GM23338 (cell line): ENCODE results near the gene HSF2BP. TPM values are rescaled to one million over a fixed set of nuclear protein-coding genes. Genes with fewer than 3 reads are reported as not detected.

Experiments
- ATAC-seq: fragments of 200-7000 bp; cut with Tn5 transposase; 3 replicates; pipeline ENCODE4 v1.9.1; 2020
- DNase-seq: peaks from one replicate; pipeline ENCODE4 v3.0.0-alpha.2; 2015; ENCODE audit warnings: low spot score
- H2AFZ ChIP-seq: fragments of 200-600 bp; sonication (generic); 2 replicates; pipeline ENCODE4 v1.8.0; 2016; ENCODE audit warnings: antibody characterized with exemption, mild to moderate bottlenecking, moderate library complexity
- H3F3A ChIP-seq: fragments of 200-600 bp; sonication (generic); replicated peaks from 2 replicates; pipeline ENCODE4 v1.8.0; 2017; ENCODE audit warnings: antibody characterized with exemption, mixed run types, low read depth
- H3K27ac ChIP-seq: fragments of 200-600 bp; sonication (generic); 2 replicates; pipeline ENCODE4 v1.6.1; 2016; ENCODE audit warnings: low read depth
- H3K27me3 ChIP-seq: fragments of 200-600 bp; sonication (generic); 2 replicates; pipeline ENCODE4 v1.8.0; 2016; ENCODE audit warnings: mild to moderate bottlenecking, mixed run types, moderate library complexity; ENCODE audit not compliant: insufficient read depth
- H3K36me3 ChIP-seq: fragments of 200-600 bp; sonication (generic); 2 replicates; pipeline ENCODE4 v1.8.0; 2016; ENCODE audit warnings: mild to moderate bottlenecking; ENCODE audit not compliant: insufficient read depth
- H3K4me1 ChIP-seq: fragments of 200-600 bp; sonication (generic); 2 replicates; pipeline ENCODE4 v1.8.0; 2016; ENCODE audit warnings: mild to moderate bottlenecking, moderate library complexity; ENCODE audit not compliant: insufficient read depth
- H3K4me2 ChIP-seq: fragments of 200-600 bp; sonication (generic); 2 replicates; pipeline ENCODE4 v1.7.1; 2017; ENCODE audit warnings: mixed run types
- H3K4me3 ChIP-seq: fragments of 200-600 bp; sonication (generic); 2 replicates; pipeline ENCODE4 v1.6.1; 2016; ENCODE audit warnings: mixed run types
- H3K79me2 ChIP-seq: fragments of 200-600 bp; sonication (generic); replicated peaks from 2 replicates; pipeline ENCODE4 v1.8.0; 2017; ENCODE audit warnings: mild to moderate bottlenecking; ENCODE audit not compliant: insufficient read depth
- H3K9me2 ChIP-seq: fragments of 200-600 bp; sonication (generic); 2 replicates; pipeline ENCODE4 v1.8.0; 2017; ENCODE audit not compliant: insufficient read depth
- H4K20me1 ChIP-seq: fragments of 200-600 bp; sonication (generic); replicated peaks from 2 replicates; pipeline ENCODE4 v1.8.0; 2017; ENCODE audit warnings: mild to moderate bottlenecking; ENCODE audit not compliant: insufficient read depth
- H3K27ac Mint-ChIP-seq: 2 replicates; pipeline ENCODE4 v1.8.0; 2020; ENCODE audit warnings: inconsistent platforms, mild to moderate bottlenecking, moderate library complexity, mixed read lengths
- H3K27me3 Mint-ChIP-seq: 3 replicates; pipeline ENCODE4 v1.8.0; 2022; ENCODE audit warnings: low read depth, mild to moderate bottlenecking, moderate library complexity, mixed read lengths, inconsistent platforms; ENCODE audit not compliant: insufficient read depth, poor library complexity
- H3K36me3 Mint-ChIP-seq: 3 replicates; pipeline ENCODE4 v1.8.0; 2021; ENCODE audit warnings: low read depth, mild to moderate bottlenecking, inconsistent platforms, moderate library complexity, mixed read lengths
- H3K4me1 Mint-ChIP-seq: 3 replicates; pipeline ENCODE4 v1.8.0; 2020; ENCODE audit warnings: mild to moderate bottlenecking, inconsistent platforms, mixed read lengths
- H3K4me3 Mint-ChIP-seq: 3 replicates; pipeline ENCODE4 v1.8.0; 2021; ENCODE audit warnings: moderate library complexity, mild to moderate bottlenecking, inconsistent platforms, mixed read lengths
- H3K9me3 Mint-ChIP-seq: 3 replicates; pipeline ENCODE4 v1.8.0; 2020; ENCODE audit warnings: moderate library complexity, mild to moderate bottlenecking, inconsistent platforms, mixed read lengths
- CREB1 ChIP-seq: fragments of 250-450 bp; sonication (Bioruptor Pico); IDR thresholded peaks from 2 replicates; pipeline ENCODE4 v1.5.0; 2020; ENCODE audit warnings: low read depth, mild to moderate bottlenecking, moderate library complexity
- CTCF ChIP-seq, 2 experiments: fragments of 200-600 bp in 1 of 2; sonication (generic) in 1 of 2; conservative IDR thresholded peaks; 2 replicates each; pipeline versions ENCODE4 v1.5.1 to v1.6.1; 2016 to 2017; ENCODE audit warnings: antibody characterized with exemption in 2 of 2, low read depth in 2 of 2, mild to moderate bottlenecking in 2 of 2, moderate library complexity in 1 of 2
- ETS1 ChIP-seq: IDR thresholded peaks from 2 replicates; pipeline ENCODE4 v1.6.1; 2016; ENCODE audit warnings: antibody characterized with exemption
- POLR2AphosphoS5 ChIP-seq: IDR thresholded peaks from 2 replicates; pipeline ENCODE4 v1.6.1; 2016; ENCODE audit warnings: antibody characterized with exemption, low read depth
- REST ChIP-seq: IDR thresholded peaks from one replicate; pipeline ENCODE4 v1.6.1; 2018; ENCODE audit warnings: antibody characterized with exemption; ENCODE audit not compliant: unreplicated experiment
- ZNF114 ChIP-seq: fragments of 250-450 bp; sonication (Bioruptor Pico); IDR thresholded peaks from 2 replicates; pipeline ENCODE4 v1.5.0; 2020; ENCODE audit warnings: mild to moderate bottlenecking, moderate library complexity
- ZNF331 ChIP-seq: fragments of 250-450 bp; sonication (Bioruptor Pico); IDR thresholded peaks from 2 replicates; pipeline ENCODE4 v1.5.0; 2020; ENCODE audit warnings: low read depth, mild to moderate bottlenecking, moderate library complexity
- ZNF462 ChIP-seq: fragments of 250-450 bp; sonication (Bioruptor Pico); IDR thresholded peaks from 2 replicates; pipeline ENCODE4 v1.5.0; 2020; ENCODE audit warnings: mild to moderate bottlenecking, moderate library complexity
- polyA plus RNA-seq: library from polyadenylated mRNA; unstranded; fragments of >200 nt; fragmentation: Nextera tagmentation; extraction: Ambion mirVana; gene quantifications from 2 replicates; pipeline ENCODE4 v1.2.1, GENCODE V29; 2016
- total RNA-seq: library from RNA; depleted of rRNA; stranded (reverse); fragments of >200 nt; shearing (Covaris generic); gene quantifications from 2 replicates; pipeline ENCODE4 v1.2.3, GENCODE V29; 2014

HSF2BP gene
- total and polyA plus RNA-seq, 2 experiments from 2014 or later = 0.78 to 2.0 TPM

- H3K4me2 ChIP-seq = no peak overlapping the region
- H3K27me3 ChIP-seq = no peaks in the 10 kb centered on the region
- H3K4me3 ChIP-seq = no peak overlapping the region
- H3K4me1 ChIP-seq = no peaks in the 10 kb centered on the region
- no peak for DNase-seq
- TF ChIP-seq ZNF114 (CRISPR knock-in tag) (no peak), REST (no peak)
- peaks cover 15% of the 10 kb centered on the region for H3K36me3 ChIP-seq
- no peaks in the 10 kb centered on the region for H3K4me1 Mint-ChIP-seq
- H3K9me2 ChIP-seq = no peaks in the 10 kb centered on the region
- peaks cover 4% of the 10 kb centered on the region for H4K20me1 ChIP-seq
- H2AFZ ChIP-seq = no peak overlapping the region
- no peak overlapping the region for H3K4me3 Mint-ChIP-seq
- no peaks in the 10 kb centered on the region; the same call in 1 of the 2 replicates for H3F3A ChIP-seq
- H3K9me3 Mint-ChIP-seq = no peaks in the 10 kb centered on the region
- H3K36me3 Mint-ChIP-seq = peaks cover 97% of the 10 kb centered on the region
- H3K27ac Mint-ChIP-seq = no peak overlapping the region
- H3K27ac ChIP-seq = no peak overlapping the region
- no peaks in the 10 kb centered on the region for H3K79me2 ChIP-seq
- H3K27me3 Mint-ChIP-seq = peaks cover 8% of the 10 kb centered on the region
- ATAC-seq = no peak
These were observed 32.5 kb upstream of the HSF2BP start for GRCh38 chr21:43691801-43692200.

- no peak overlapping the region for H2AFZ ChIP-seq
- Mint-ChIP-seq H3K36me3 (peaks cover 97% of the 10 kb centered on the region), H3K27ac (no peak overlapping the region), H3K9me3 (no peaks in the 10 kb centered on the region), H3K4me1 (no peaks in the 10 kb centered on the region), H3K4me3 (no peak overlapping the region), H3K27me3 (peaks cover 6% of the 10 kb centered on the region)
- H3K9me2 ChIP-seq = no peaks in the 10 kb centered on the region
- no peak for ATAC-seq
- no peaks in the 10 kb centered on the region for H3K79me2 ChIP-seq
- DNase-seq = no peak
- no peak overlapping the region for H3K27ac ChIP-seq
- no peak overlapping the region for H3K4me3 ChIP-seq
- no peaks in the 10 kb centered on the region for H3K27me3 ChIP-seq
- no peaks in the 10 kb centered on the region; the same call in 1 of the 2 replicates for H3F3A ChIP-seq
- H3K36me3 ChIP-seq = peaks cover 15% of the 10 kb centered on the region
- H3K4me1 ChIP-seq = no peaks in the 10 kb centered on the region
- H4K20me1 ChIP-seq = peaks cover 6% of the 10 kb centered on the region
- H3K4me2 ChIP-seq = no peak overlapping the region
- TF ChIP-seq ETS1 = no peak
- no peak for TF ChIP-seq CTCF (conservative IDR thresholded peaks at IDR 0.05; ENCODE audit: low read depth in 2 of 2)
- no peak for TF ChIP-seq ZNF331 (CRISPR knock-in tag)
- no peak for TF ChIP-seq POLR2AphosphoS5
- TF ChIP-seq CREB1 (CRISPR knock-in tag) = no peak
- no peak for TF ChIP-seq ZNF462 (CRISPR knock-in tag)
These were observed 32.0 kb upstream of the HSF2BP start for GRCh38 chr21:43691086-43691795.
